Measurements from ENCODE around the gene CCL14.
"Not testable (repeated sequence)": the region's sequence is repeated elsewhere in the genome, so short reads cannot be mapped to it uniquely, and the experiment has no call there.

CCL14 gene

GRCh38 chr17:36017799-36018198 is 31.3 kb upstream of the CCL14 start, which contains the start of gene CCL23:
Gene CCL23 (minus strand): TSS chr17:36017972. CDS start chr17:36017897, 75 bp downstream.
- no peak for DNase-seq (ENCODE audit: insufficient read length, low spot score)
- TF ChIP-seq CTCF (IDR thresholded peaks at IDR 0.05; ENCODE audit: insufficient read depth, missing control alignments): no peak
- no peak for FAIRE-seq

- DNase-seq (ENCODE audit: insufficient read length, low spot score): no peak
- FAIRE-seq: no peak
- no peak for TF ChIP-seq CTCF (IDR thresholded peaks at IDR 0.05; ENCODE audit: insufficient read depth, missing control alignments)
Observed at GRCh38 chr17:36016555-36016954, 30.0 kb upstream of the CCL14 start.

DNA sequence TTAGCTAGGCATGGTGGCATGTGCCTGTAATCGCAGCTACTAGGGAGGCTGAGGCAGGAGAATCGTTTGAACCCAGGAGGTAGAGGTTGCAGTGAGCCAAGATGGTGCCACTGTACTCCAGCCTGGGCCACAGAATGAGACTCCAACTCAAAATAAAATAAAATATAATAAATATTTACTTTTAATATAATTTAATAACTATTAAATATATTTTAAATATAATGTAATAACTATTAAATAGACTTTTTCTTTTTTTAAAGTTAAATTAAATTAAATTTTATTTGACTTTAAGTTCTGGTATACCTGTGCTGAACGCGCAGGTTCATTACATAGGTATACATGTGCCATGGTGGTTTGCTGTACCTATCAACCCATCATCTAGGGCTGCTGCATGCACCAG is 29.4 kb upstream of the CCL14 start:
- not testable (repeated sequence) for FAIRE-seq

GRCh38 chr17:36014946-36015345 is 28.4 kb upstream of the CCL14 start:
- no peak for FAIRE-seq
- DNase-seq (ENCODE audit: insufficient read length, low spot score): no peak
- TF ChIP-seq CTCF (IDR thresholded peaks at IDR 0.05; ENCODE audit: insufficient read depth, missing control alignments): no peak

More for the DNA sequence above, 29.4 kb upstream of the CCL14 start:
- DNase-seq (ENCODE audit: insufficient read length, low spot score): not testable (repeated sequence)

DNA sequence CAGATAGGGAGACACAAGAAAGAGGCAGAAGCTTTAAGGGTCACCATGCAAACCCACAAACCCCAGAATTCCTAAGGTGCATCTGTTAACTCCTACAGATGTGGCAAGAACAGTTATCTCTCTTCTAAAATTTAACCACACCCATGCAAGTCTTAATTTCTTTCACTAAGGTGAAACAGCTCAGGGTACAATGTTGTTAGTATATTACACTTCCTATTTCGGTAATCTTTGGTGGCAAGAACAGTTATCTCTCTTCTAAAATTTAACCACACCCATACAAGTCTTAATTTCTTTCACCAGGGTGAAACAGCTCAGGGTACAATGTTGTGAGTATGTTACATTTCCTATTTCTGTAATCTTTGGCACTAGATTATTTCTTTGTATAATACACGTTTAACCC is 24.7 kb upstream of the CCL14 start:
- no peak for TF ChIP-seq CTCF (IDR thresholded peaks at IDR 0.05; ENCODE audit: insufficient read depth, missing control alignments)
- no peak for DNase-seq (ENCODE audit: insufficient read length, low spot score)
- FAIRE-seq: no peak

DNA sequence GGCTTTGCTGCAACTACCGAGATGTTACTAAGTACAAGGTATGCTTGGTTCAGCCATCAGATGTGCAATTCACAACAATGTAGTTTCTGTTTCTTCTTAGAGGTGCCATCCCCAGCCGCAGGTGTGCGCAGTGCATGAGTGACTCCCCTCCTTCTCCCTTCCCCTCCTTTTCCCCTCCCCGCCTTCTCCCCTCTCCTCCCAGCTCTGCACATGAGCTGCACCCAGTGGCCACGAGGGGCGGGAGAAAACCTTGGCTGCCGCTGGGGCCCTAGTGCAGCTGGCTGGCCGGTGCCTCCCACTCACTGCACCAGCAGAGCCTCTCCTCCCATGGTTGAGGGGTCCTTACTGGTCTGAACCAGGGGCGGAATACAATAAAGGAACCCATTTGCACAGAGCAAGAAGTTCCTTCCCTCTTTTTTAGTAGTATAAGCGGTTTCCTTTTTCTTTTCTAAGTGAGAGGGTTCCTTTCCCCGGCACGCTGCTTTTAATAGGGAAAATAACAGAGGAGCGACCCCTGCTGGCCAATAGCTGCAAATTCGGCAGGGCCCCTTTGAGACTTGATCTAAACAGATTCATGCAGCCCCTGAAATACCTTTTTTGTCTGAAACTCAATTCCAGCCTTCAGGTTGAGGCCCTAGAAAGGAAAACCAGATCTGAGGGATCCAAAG is 22.6 kb upstream of the CCL14 start:
- FAIRE-seq: no peak
- peak; percentile 17 for TF ChIP-seq CTCF (IDR thresholded peaks at IDR 0.05; ENCODE audit: insufficient read depth, missing control alignments)
- DNase-seq (ENCODE audit: insufficient read length, low spot score): no peak

GRCh38 chr17:36004594-36005108 is 18.1 kb upstream of the CCL14 start:
- no peak for DNase-seq (ENCODE audit: insufficient read length, low spot score)
- TF ChIP-seq CTCF (IDR thresholded peaks at IDR 0.05; ENCODE audit: insufficient read depth, missing control alignments): no peak
- FAIRE-seq: no peak

All from D721Med (cell line).